Measurements from ENCODE around the gene PIM3.

DNA sequence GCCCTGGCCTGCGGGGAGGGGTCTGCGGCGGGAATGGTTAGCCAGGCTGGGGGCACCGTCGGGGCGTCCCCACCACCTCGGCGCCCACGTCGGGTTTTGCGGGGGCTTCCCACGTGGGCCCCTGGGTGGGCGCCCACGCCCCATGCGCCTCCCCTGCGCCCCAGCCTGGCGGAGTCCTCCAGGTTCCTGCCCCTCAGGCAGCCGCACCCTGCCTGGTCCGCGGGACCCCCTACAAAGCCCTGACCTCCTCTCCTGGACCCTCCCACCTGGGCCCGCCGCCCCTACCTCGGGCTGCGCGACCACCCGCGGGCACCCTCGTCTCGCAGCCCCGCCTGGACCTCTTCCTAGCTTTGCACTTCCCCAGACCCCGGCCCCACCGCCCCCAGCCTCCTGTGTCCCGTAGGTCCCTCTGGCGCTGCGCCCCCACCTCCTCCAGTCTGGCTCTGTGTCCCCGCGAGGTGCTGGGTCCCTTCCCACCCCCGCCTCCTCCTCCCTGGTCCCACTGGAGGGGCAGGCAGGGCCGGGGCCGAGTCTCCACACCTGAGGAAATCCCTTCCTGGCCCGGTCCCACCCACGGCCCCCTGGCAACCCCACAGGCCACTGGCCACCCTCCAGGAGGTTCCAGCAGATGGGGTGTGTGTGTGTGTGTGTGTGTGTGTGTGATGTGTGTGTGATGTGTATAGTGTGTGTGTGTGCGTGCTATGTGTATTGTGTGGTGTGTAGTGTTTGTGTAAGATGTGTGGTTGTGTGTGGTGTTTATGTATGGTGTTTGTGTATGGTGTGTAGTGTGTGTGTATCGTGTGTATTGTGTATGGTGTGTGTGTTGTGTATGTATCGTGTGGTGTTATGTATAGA is 11.8 kb downstream of the PIM3 start:
- TF ChIP-seq, protein P1, sequence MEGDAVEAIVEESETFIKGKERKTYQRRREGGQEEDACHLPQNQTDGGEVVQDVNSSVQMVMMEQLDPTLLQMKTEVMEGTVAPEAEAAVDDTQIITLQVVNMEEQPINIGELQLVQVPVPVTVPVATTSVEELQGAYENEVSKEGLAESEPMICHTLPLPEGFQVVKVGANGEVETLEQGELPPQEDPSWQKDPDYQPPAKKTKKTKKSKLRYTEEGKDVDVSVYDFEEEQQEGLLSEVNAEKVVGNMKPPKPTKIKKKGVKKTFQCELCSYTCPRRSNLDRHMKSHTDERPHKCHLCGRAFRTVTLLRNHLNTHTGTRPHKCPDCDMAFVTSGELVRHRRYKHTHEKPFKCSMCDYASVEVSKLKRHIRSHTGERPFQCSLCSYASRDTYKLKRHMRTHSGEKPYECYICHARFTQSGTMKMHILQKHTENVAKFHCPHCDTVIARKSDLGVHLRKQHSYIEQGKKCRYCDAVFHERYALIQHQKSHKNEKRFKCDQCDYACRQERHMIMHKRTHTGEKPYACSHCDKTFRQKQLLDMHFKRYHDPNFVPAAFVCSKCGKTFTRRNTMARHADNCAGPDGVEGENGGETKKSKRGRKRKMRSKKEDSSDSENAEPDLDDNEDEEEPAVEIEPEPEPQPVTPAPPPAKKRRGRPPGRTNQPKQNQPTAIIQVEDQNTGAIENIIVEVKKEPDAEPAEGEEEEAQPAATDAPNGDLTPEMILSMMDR (IDR thresholded peaks at IDR 0.05; ENCODE audit: insufficient read depth, low read length, poor library complexity, severe bottlenecking), result no peak
- no peak for TF ChIP-seq EZH2phosphoT487 (conservative IDR thresholded peaks at IDR 0.05; ENCODE audit: low read length)

All from SU-DHL-6 (cell line).